HepG2 (cell line): ENCODE results near the gene ZKSCAN4. TPM values are rescaled to one million over a fixed set of nuclear protein-coding genes. Genes with fewer than 3 reads are reported as not detected.

ENCODE experiments used
- ATF7 ChIP-seq, 2 experiments: fragments of 450-650 bp in 1 of 2; sonication (generic) in 1 of 2; formaldehyde crosslinking in 1 of 2; IDR thresholded peaks; 2 replicates each; pipeline versions ENCODE4 v1.4.0 to v1.6.1; 2016 to 2020; ENCODE audit warnings: antibody characterized with exemption in 1 of 2, mild to moderate bottlenecking in 1 of 2, missing genetic modification reagents in 1 of 2
- ATM ChIP-seq: fragments of 450-650 bp; IDR thresholded peaks from 2 replicates; pipeline ENCODE4 v1.7.1; 2017; ENCODE audit warnings: mild to moderate bottlenecking, borderline replicate concordance
- CBX5 ChIP-seq: sonication (generic); formaldehyde crosslinking; IDR thresholded peaks from 2 replicates; pipeline ENCODE4 v1.4.0; 2020; ENCODE audit warnings: missing genetic modification reagents, borderline replicate concordance
- DPF2 ChIP-seq: sonication (generic); formaldehyde crosslinking; IDR thresholded peaks from 2 replicates; pipeline ENCODE4 v1.4.0; 2020; ENCODE audit warnings: mild to moderate bottlenecking, low read depth, missing genetic modification reagents, borderline replicate concordance
- FOXA3 ChIP-seq: IDR thresholded peaks from 2 replicates; pipeline ENCODE4 v1.6.1; 2016; ENCODE audit warnings: missing genetic modification reagents, missing compliant biosample characterization
- MTF2 ChIP-seq: sonication (generic); formaldehyde crosslinking; IDR thresholded peaks from 2 replicates; pipeline ENCODE4 v1.5.0; 2020; ENCODE audit warnings: missing genetic modification reagents, borderline replicate concordance
- NAIF1 ChIP-seq: sonication (generic); formaldehyde crosslinking; IDR thresholded peaks from 2 replicates; pipeline ENCODE4 v1.5.0; 2020; ENCODE audit warnings: mild to moderate bottlenecking, missing genetic modification reagents, borderline replicate concordance
- NBN ChIP-seq: fragments of 450-650 bp; conservative IDR thresholded peaks from 2 replicates; pipeline ENCODE4 v1.6.1; 2017
- RARA ChIP-seq: IDR thresholded peaks from 2 replicates; pipeline ENCODE4 v1.6.1; 2016; ENCODE audit warnings: missing genetic modification reagents, missing compliant biosample characterization
- SCMH1 ChIP-seq: sonication (generic); formaldehyde crosslinking; IDR thresholded peaks from 2 replicates; pipeline ENCODE4 v1.9.0; 2021; ENCODE audit warnings: missing genetic modification reagents, mild to moderate bottlenecking, borderline replicate concordance
- SMARCE1 ChIP-seq: fragments of 450-650 bp; IDR thresholded peaks from 2 replicates; pipeline ENCODE4 v1.6.1; 2017; ENCODE audit warnings: borderline replicate concordance
- SP140L ChIP-seq: sonication (generic); formaldehyde crosslinking; IDR thresholded peaks from 2 replicates; pipeline ENCODE4 v1.4.0; 2020; ENCODE audit warnings: missing genetic modification reagents, borderline replicate concordance
- SPEN ChIP-seq: sonication (generic); formaldehyde crosslinking; IDR thresholded peaks from 2 replicates; pipeline ENCODE4 v1.5.1; 2020; ENCODE audit warnings: low read depth, mild to moderate bottlenecking, missing genetic modification reagents
- SRSF9 ChIP-seq: fragments of 200-400 bp; formaldehyde crosslinking; IDR thresholded peaks from 2 replicates; pipeline ENCODE4 v1.6.1; 2018; ENCODE audit warnings: borderline replicate concordance, mild to moderate bottlenecking, low read depth, low read length; ENCODE audit not compliant: insufficient read depth, poor library complexity, severe bottlenecking
- ZFP36L2 ChIP-seq: sonication (generic); formaldehyde crosslinking; IDR thresholded peaks from 2 replicates; pipeline ENCODE4 v1.4.0; 2020; ENCODE audit warnings: missing genetic modification reagents
- ZKSCAN8 ChIP-seq: IDR thresholded peaks from 2 replicates; pipeline ENCODE4 v1.6.1; 2016; ENCODE audit warnings: borderline replicate concordance, missing genetic modification reagents, missing compliant biosample characterization
- ZNF10 ChIP-seq: sonication (generic); formaldehyde crosslinking; IDR thresholded peaks from 2 replicates; pipeline ENCODE4 v1.4.0; 2020; ENCODE audit warnings: mild to moderate bottlenecking, low read depth, missing genetic modification reagents, borderline replicate concordance
- ZNF143 ChIP-seq: sonication (generic); formaldehyde crosslinking; IDR thresholded peaks from 2 replicates; pipeline ENCODE4 v1.4.0; 2020; ENCODE audit warnings: missing genetic modification reagents
- ZNF230 ChIP-seq: sonication (generic); formaldehyde crosslinking; IDR thresholded peaks from 2 replicates; pipeline ENCODE4 v1.4.0; 2020; ENCODE audit warnings: mild to moderate bottlenecking, missing genetic modification reagents
- ZNF232 ChIP-seq: sonication (generic); formaldehyde crosslinking; IDR thresholded peaks from 2 replicates; pipeline ENCODE4 v1.4.0; 2020; ENCODE audit warnings: missing genetic modification reagents, borderline replicate concordance
- ZNF280B ChIP-seq: sonication (generic); formaldehyde crosslinking; IDR thresholded peaks from 2 replicates; pipeline ENCODE4 v1.5.0; 2020; ENCODE audit warnings: missing genetic modification reagents, mild to moderate bottlenecking, borderline replicate concordance
- ZNF564 ChIP-seq: sonication (generic); formaldehyde crosslinking; IDR thresholded peaks from 2 replicates; pipeline ENCODE4 v1.8.1; 2023; ENCODE audit warnings: mild to moderate bottlenecking, missing genetic modification reagents
- ZNF569 ChIP-seq: sonication (generic); formaldehyde crosslinking; IDR thresholded peaks from 2 replicates; pipeline ENCODE4 v1.5.0; 2020; ENCODE audit warnings: mild to moderate bottlenecking, missing genetic modification reagents, moderate library complexity, borderline replicate concordance
- ZNF747 ChIP-seq: sonication (generic); formaldehyde crosslinking; IDR thresholded peaks from 2 replicates; pipeline ENCODE4 v1.8.1; 2023; ENCODE audit warnings: missing genetic modification reagents, mild to moderate bottlenecking, borderline replicate concordance
- ZNF768 ChIP-seq: sonication (generic); formaldehyde crosslinking; IDR thresholded peaks from 2 replicates; pipeline ENCODE4 v1.4.0; 2020; ENCODE audit warnings: missing genetic modification reagents
- ZNF782 ChIP-seq: sonication (generic); formaldehyde crosslinking; IDR thresholded peaks from 2 replicates; pipeline ENCODE4 v1.4.0; 2020; ENCODE audit warnings: missing genetic modification reagents, mild to moderate bottlenecking, borderline replicate concordance
- ZSCAN9 ChIP-seq: IDR thresholded peaks from 2 replicates; pipeline ENCODE4 v1.6.1; 2016; ENCODE audit warnings: borderline replicate concordance
- polyA plus RNA-seq, 8 experiments: library from polyadenylated mRNA; depleted of rRNA in 3 of 8; stranded (reverse) in 7 of 8; unstranded in 1 of 8; fragments of >200 nt; fragmentation: Illumina TruSeq in 4 of 8; extraction: Trizol in 4 of 8; gene quantifications; 2 replicates each; pipeline versions ENCODE4 v1.2.1 to v1.2.3, GENCODE V29; 2011 to 2016; ENCODE audit warnings: low read depth in 4 of 8, missing spikeins in 1 of 8, mixed read lengths in 1 of 8; ENCODE audit not compliant: insufficient read depth in 1 of 8
- total RNA-seq, 5 experiments: library from RNA; depleted of rRNA; stranded (reverse); fragments of >200 nt; fragmentation: Illumina TruSeq; extraction: Trizol; gene quantifications; 2 replicates each; pipeline ENCODE4 v1.2.3, GENCODE V29; 2016; ENCODE audit warnings: low read depth in 1 of 5
- TF ChIP-seq, protein P1 (sequence below): sonication (generic); formaldehyde crosslinking; IDR thresholded peaks from 2 replicates; pipeline ENCODE4 v1.5.0; 2020; ENCODE audit warnings: mild to moderate bottlenecking, missing genetic modification reagents

ZKSCAN4 gene
- total and polyA plus RNA-seq, 2 of the 13 experiments (the other 11 are each of a cell fraction or from before 2014, with no cell fraction given), result 2.9 to 7.8 TPM

DNA sequence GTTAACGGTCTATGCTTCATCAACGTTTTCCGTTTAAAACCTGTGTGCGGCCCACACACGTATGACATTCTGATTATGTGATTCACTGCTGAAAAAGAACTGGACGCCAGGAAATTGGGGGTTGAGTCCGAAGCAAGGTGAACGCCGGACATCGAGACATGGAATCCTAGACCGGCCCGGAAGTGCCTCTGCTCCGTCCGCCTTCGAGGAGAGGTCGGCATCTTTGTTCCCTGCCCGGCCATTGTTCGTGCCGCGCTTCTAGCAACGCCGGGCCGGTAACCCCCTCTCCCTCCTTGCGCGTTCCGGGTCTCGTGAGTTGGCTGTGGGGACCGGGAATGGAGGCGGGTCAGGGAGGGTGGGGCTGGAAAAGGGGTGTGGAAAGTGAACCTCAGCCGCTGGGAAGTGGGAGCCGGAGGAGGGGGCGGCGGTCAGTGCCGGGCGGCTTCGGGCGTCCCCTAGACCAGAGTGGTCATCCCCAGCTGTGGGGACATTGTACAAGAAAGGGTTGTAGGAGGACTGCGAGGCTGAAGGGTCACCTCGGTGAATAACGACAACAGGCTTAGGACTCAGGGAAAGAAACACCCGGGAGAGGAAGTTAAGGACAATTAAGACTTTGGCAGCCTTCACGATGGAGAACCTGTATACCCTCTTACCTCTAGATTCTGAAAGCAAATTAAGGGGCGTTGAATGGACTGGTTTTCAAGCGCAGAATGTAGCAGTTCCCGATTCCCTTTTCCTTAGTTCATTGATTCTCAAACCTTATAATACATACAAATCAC is 26.8 kb downstream of the ZKSCAN4 start, which contains the start of gene ZSCAN9 (continued):
- TF ChIP-seq NAIF1 (CRISPR knock-in tag), result no peak
- no peak for TF ChIP-seq NBN
- TF ChIP-seq SCMH1 (CRISPR knock-in tag), result no peak
- TF ChIP-seq SPEN (CRISPR knock-in tag), result peak; percentile 96
- TF ChIP-seq ZNF232 (CRISPR knock-in tag), result 0 out of 2 replicates have a peak, but pooled peaks have one; percentile 44
- TF ChIP-seq ZNF230 (CRISPR knock-in tag), result peak; percentile 90
- TF ChIP-seq, protein P1, sequence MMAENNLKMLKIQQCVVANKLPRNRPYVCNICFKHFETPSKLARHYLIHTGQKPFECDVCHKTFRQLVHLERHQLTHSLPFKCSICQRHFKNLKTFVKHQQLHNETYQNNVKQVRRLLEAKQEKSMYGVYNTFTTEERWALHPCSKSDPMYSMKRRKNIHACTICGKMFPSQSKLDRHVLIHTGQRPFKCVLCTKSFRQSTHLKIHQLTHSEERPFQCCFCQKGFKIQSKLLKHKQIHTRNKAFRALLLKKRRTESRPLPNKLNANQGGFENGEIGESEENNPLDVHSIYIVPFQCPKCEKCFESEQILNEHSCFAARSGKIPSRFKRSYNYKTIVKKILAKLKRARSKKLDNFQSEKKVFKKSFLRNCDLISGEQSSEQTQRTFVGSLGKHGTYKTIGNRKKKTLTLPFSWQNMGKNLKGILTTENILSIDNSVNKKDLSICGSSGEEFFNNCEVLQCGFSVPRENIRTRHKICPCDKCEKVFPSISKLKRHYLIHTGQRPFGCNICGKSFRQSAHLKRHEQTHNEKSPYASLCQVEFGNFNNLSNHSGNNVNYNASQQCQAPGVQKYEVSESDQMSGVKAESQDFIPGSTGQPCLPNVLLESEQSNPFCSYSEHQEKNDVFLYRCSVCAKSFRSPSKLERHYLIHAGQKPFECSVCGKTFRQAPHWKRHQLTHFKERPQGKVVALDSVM (CRISPR knock-in tag), result peak; percentile 63; the same call in 1 of the 2 replicates
- no peak for TF ChIP-seq SMARCE1
- peak; percentile 85 for TF ChIP-seq ZNF768 (CRISPR knock-in tag)
- peak; percentile 29; the same call in 1 of the 2 replicates for TF ChIP-seq ZFP36L2 (CRISPR knock-in tag)
- no peak for TF ChIP-seq ATM
- no peak for TF ChIP-seq ZNF10
- peak; percentile 73 for TF ChIP-seq FOXA3
- no peak; the same call in 1 of the 2 replicates for TF ChIP-seq SP140L (CRISPR knock-in tag)
- TF ChIP-seq ZNF280B (CRISPR knock-in tag), result peak; percentile 86
- peak; percentile 70; the same call in 1 of the 2 replicates for TF ChIP-seq ZKSCAN8
- TF ChIP-seq ATF7 (IDR thresholded peaks at IDR 0.05), result no peak
- TF ChIP-seq ATF7 (CRISPR knock-in tag; IDR thresholded peaks at IDR 0.05), result peak; percentile 51; the same call in 1 of the 2 replicates
- peak; percentile 95 for TF ChIP-seq CBX5 (CRISPR knock-in tag)
- TF ChIP-seq ZNF782 (CRISPR knock-in tag), result peak; percentile 97; the same call in 1 of the 2 replicates
- peak; percentile 63 for TF ChIP-seq RARA (CRISPR knock-in tag)
- peak; percentile 76; the same call in 1 of the 2 replicates for TF ChIP-seq ZNF747 (CRISPR knock-in tag)
- peak; percentile 59; the same call in 1 of the 2 replicates for TF ChIP-seq ZSCAN9
- TF ChIP-seq ZNF143 (CRISPR knock-in tag), result no peak
- TF ChIP-seq ZNF564 (CRISPR knock-in tag), result no peak
- no peak for TF ChIP-seq MTF2 (CRISPR knock-in tag)
- TF ChIP-seq SRSF9, result no peak
- TF ChIP-seq DPF2, result no peak
- TF ChIP-seq ZNF569 (CRISPR knock-in tag), result no peak
